ENCODE data around the gene TEKT5. TPM values are rescaled to one million over a fixed set of nuclear protein-coding genes. Genes with fewer than 3 reads are reported as not detected.

Gene TEKT5
- total and polyA plus RNA-seq, 9 of the 15 experiments (the other 6 are each of a cell fraction or from before 2014, with no cell fraction given): 0.10 to 0.19 TPM; not detected in 7

- ChIA-PET CTCF (ENCODE audit: low intra/inter-chr PET ratio) (no interaction called here), POLR2A (no interaction called here)
- TF ChIP-seq NFIC (IDR thresholded peaks at IDR 0.05) (no peak), USF1 (CRISPR knock-in tag; IDR thresholded peaks at IDR 0.05) (no peak), ARID2 (IDR thresholded peaks at IDR 0.05) (no peak), MCM5 (IDR thresholded peaks at IDR 0.05; ENCODE audit: low read depth) (no peak), CEBPB (tag; IDR thresholded peaks at IDR 0.05) (no peak), FIP1L1 (IDR thresholded peaks at IDR 0.05; ENCODE audit: low read depth, low read length, poor library complexity, severe bottlenecking) (no peak), GATAD2B (IDR thresholded peaks at IDR 0.05; ENCODE audit: borderline replicate concordance) (no peak), PTRF (tag; IDR thresholded peaks at IDR 0.05) (no peak), ZKSCAN1 (IDR thresholded peaks at IDR 0.05; ENCODE audit: low read depth, low read length) (no peak), ZNF280A (IDR thresholded peaks at IDR 0.05; ENCODE audit: low read depth, partially characterized antibody) (no peak), IRF9 (tag; IDR thresholded peaks at IDR 0.05) (no peak), ZBTB5 (IDR thresholded peaks at IDR 0.05) (no peak), TRIM24 (IDR thresholded peaks at IDR 0.05) (no peak), HES1 (IDR thresholded peaks at IDR 0.05; ENCODE audit: low read depth) (no peak)
- Histone ChIP-seq H3K9ac (ENCODE audit: insufficient read depth in 1 of 2, low read depth in 2 of 2, low read length in 2 of 2) (no peak overlapping the region), H3K4me3 (no peak overlapping the region), H4K20me1 (replicated peaks; ENCODE audit: control insufficient read depth, insufficient read depth, low read length) (peaks cover 5% of the 10 kb centered on the region; the same call in 1 of the 2 replicates), H3K4me2 (ENCODE audit: insufficient read depth, low read length) (no peak overlapping the region), H3K4me1 (replicated peaks in 1 of 2; ENCODE audit: control insufficient read depth in 2 of 2, insufficient read depth in 2 of 2, low read length in 2 of 2) (no peaks in the 10 kb centered on the region), H3K79me2 (ENCODE audit: control insufficient read depth, insufficient read depth, low read length) (no peaks in the 10 kb centered on the region), H3K9me1 (ENCODE audit: control insufficient read depth, insufficient read depth, low read length) (peaks cover 4% of the 10 kb centered on the region), H2AFZ (ENCODE audit: low read depth, low read length) (no peak overlapping the region), H3K27me3 (ENCODE audit: control insufficient read depth in 2 of 2, insufficient read depth in 2 of 2, low read length in 2 of 2) (peaks cover 51 to 62% of the 10 kb centered on the region in 2 experiments), H3K36me3 (ENCODE audit: control insufficient read depth, insufficient read depth, low read length) (no peaks in the 10 kb centered on the region), H3K27ac (ENCODE audit: extremely low read depth, low read depth, low read length) (no peak overlapping the region), H3K9me3 (replicated peaks; ENCODE audit: control insufficient read depth, insufficient read depth, low read depth, low read length) (no peaks in the 10 kb centered on the region)
- no peak for FAIRE-seq
- intact Hi-C loops (cut with micrococcal nuclease): no loop called here
- 3% methylated on average over 2 of the region's 2 CpGs for WGBS (ENCODE audit: insufficient coverage, low coverage, missing lambda C conversion rate)
- no peak for DNase-seq (ENCODE audit: extremely low read depth in 1 of 4, low spot score in 3 of 4)
- BruUV-seq (replicated peaks): no TSS peak
- in situ Hi-C loops (cut with MboI): loop anchor here (10.0 kb wide), 1 partner anchor 236 kb away; no protein-coding TSS in a partner anchor
- ATAC-seq: no peak
Observed at GRCh38 chr16:10678655-10679054, 16.1 kb downstream of the TEKT5 start.
